Brain microvascular endothelial cell (primary cell): Measurements from ENCODE around the gene KRT23.
"Not testable (repeated sequence)": the region's sequence is repeated elsewhere in the genome, so short reads cannot be mapped to it uniquely, and the experiment has no call there.

Experiments used
- DNase-seq: peaks from one replicate; pipeline ENCODE4 v3.0.0-alpha.2; 2020
- H3K27ac ChIP-seq: fragments of 250-450 bp; sonication (Bioruptor Pico); 2 replicates; pipeline ENCODE4 v1.5.1; 2020; ENCODE audit warnings: mild to moderate bottlenecking, moderate library complexity
- H3K27me3 ChIP-seq: fragments of 250-450 bp; sonication (Bioruptor Pico); replicated peaks from 2 replicates; pipeline ENCODE4 v1.5.1; 2020; ENCODE audit warnings: mild to moderate bottlenecking
- H3K36me3 ChIP-seq: fragments of 250-450 bp; sonication (Bioruptor Pico); replicated peaks from 2 replicates; pipeline ENCODE4 v1.5.1; 2020; ENCODE audit warnings: mild to moderate bottlenecking
- H3K4me3 ChIP-seq: 2 replicates; pipeline ENCODE4 v1.5.1; 2011; ENCODE audit warnings: low read depth, mild to moderate bottlenecking, control low read depth, low read length, moderate library complexity
- in situ Hi-C: cut with HindIII; loops from 2 replicates; pipeline ENCODE4 v1.10.0; 2017; ENCODE audit warnings: low sequenced_read_pairs, low pct_ligation_motif_present
- TF ChIP-seq, protein P1 (sequence below): IDR thresholded peaks from 2 replicates; pipeline ENCODE4 v1.5.1; 2011; ENCODE audit warnings: low read depth, mild to moderate bottlenecking, moderate library complexity, low read length, control low read depth, inconsistent platforms; ENCODE audit errors: missing control alignments

KRT23 gene

GRCh38 chr17:40926341-40926740 lies 11.1 kb downstream of the KRT23 start:
- in situ Hi-C loops: no loop called here
- no peak overlapping the region for H3K4me3 ChIP-seq
- H3K36me3 ChIP-seq: no peaks in the 10 kb centered on the region
- H3K27ac ChIP-seq: no peak overlapping the region
- DNase-seq: no peak
- TF ChIP-seq, protein P1, sequence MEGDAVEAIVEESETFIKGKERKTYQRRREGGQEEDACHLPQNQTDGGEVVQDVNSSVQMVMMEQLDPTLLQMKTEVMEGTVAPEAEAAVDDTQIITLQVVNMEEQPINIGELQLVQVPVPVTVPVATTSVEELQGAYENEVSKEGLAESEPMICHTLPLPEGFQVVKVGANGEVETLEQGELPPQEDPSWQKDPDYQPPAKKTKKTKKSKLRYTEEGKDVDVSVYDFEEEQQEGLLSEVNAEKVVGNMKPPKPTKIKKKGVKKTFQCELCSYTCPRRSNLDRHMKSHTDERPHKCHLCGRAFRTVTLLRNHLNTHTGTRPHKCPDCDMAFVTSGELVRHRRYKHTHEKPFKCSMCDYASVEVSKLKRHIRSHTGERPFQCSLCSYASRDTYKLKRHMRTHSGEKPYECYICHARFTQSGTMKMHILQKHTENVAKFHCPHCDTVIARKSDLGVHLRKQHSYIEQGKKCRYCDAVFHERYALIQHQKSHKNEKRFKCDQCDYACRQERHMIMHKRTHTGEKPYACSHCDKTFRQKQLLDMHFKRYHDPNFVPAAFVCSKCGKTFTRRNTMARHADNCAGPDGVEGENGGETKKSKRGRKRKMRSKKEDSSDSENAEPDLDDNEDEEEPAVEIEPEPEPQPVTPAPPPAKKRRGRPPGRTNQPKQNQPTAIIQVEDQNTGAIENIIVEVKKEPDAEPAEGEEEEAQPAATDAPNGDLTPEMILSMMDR: no peak
- no peaks in the 10 kb centered on the region for H3K27me3 ChIP-seq

DNA sequence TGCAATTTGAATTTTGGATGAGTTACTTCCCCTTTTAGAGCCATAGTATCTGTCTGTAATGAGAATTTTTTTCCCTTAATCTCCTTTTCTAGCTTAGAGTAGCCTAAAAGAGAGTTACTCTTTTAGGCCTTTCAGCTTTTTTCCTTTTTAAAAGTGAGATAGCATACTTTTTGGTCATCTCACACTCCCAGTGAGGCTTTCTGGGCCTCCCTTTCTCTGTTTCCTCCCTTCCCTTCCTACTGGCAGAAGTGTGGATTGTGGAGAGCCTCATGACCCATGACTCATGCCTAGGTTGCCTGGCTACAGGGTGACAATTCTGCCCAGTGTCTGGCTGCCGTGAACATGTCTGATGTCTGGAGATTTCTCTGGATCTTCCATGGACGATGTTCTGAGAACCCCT lies 15.2 kb downstream of the KRT23 start:
- Histone ChIP-seq H3K27me3 (no peaks in the 10 kb centered on the region), H3K4me3 (no peak overlapping the region), H3K27ac (peak overlapping the region; percentile 78), H3K36me3 (no peaks in the 10 kb centered on the region)
- in situ Hi-C loops: no loop called here
- TF ChIP-seq, protein P1: no peak
- peak; percentile 92 for DNase-seq

DNA sequence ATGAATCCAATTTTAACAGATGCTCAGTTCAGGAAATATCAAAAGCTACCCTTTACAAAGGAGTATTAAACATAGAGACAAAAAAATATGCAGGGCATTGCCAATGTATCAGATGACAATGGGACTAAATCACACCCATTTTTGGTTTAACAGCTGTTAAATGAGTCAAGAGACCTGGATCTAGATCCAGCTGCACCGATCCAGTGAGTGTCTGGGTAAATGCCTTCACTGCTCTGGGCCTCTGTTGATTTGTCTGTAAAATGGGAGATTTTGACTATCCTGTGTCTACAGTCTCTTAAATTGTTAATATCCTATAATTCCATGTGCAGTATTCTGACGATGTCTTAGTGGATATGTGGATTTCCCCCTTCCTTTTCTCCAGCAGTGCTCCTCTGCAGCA lies 16.4 kb downstream of the KRT23 start:
- no peak for DNase-seq
- H3K36me3 ChIP-seq: no peaks in the 10 kb centered on the region
- H3K4me3 ChIP-seq: no peak overlapping the region
- TF ChIP-seq, protein P1: no peak
- H3K27me3 ChIP-seq: no peaks in the 10 kb centered on the region
- no peak overlapping the region for H3K27ac ChIP-seq
- in situ Hi-C loops: no loop called here

GRCh38 chr17:40917116-40917515 lies 20.3 kb downstream of the KRT23 start:
- H3K27me3 ChIP-seq, H3K36me3 ChIP-seq, H3K4me3 ChIP-seq, DNase-seq, H3K27ac ChIP-seq, in situ Hi-C loops: not testable (repeated sequence)

DNA sequence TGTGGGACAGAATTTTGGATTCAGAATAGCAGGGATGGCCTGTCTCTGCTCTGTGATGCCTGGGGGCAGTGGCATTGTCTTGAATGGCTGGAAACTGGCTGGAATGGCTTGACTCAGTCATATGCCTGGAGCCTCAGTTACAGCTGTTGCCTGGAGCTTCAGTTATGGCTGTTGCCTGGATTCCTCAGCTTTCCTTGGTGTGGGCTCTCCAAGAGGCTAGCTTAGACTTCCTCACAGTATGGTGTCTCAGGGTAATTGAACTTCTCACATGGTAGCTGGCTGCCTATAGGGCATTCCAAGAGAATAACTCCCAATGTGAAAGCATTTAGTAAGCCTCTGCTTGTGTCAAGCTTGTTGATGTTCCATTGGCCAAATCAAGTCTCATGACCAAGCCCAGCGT lies 21.1 kb downstream of the KRT23 start:
- in situ Hi-C loops: no loop called here
- Histone ChIP-seq H3K4me3 (no peak overlapping the region), H3K27ac (peak overlapping the region; percentile 90), H3K36me3 (no peaks in the 10 kb centered on the region), H3K27me3 (no peaks in the 10 kb centered on the region)
- TF ChIP-seq, protein P1: no peak
- DNase-seq: no peak

DNA sequence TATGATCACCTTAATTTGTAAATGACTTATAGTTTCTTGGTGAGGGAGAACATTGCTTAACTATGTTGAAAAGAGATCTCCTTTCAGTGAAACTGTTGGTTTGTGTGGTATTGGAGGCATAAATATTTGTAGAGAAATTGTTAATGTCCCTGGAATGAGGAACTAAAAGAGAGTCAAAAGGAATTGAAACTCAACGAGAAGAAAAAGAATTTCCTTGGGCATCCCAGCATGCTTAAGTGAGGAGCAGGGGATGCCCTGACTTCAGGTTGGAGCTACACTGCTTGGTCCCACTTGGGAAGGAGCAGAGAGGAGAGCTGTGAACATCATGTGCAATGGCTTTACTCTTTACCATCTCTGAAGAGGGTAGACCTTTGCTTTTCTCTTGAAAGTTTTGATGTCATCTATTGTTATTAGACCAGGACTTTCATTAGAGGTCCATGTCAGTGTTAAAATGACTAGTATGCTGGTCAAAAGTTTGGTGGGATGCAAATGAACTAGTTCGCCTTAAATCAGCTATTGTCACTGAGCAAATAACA lies 21.7 kb downstream of the KRT23 start:
- in situ Hi-C loops: no loop called here
- no peak overlapping the region for H3K4me3 ChIP-seq
- DNase-seq: no peak
- H3K27ac ChIP-seq: peak overlapping the region; percentile 90
- H3K27me3 ChIP-seq: no peaks in the 10 kb centered on the region
- TF ChIP-seq, protein P1: no peak
- H3K36me3 ChIP-seq: no peaks in the 10 kb centered on the region
